GM18526 (cell line): ENCODE results near the gene ZCCHC8.

Experiments used
- POLR2A ChIP-seq: IDR thresholded peaks from 3 replicates; pipeline ENCODE4 v1.6.1; 2011; ENCODE audit not compliant: insufficient read length; ENCODE audit errors: extremely low read depth

The ZCCHC8 gene

GRCh38 chr12:122486805-122487426, 13.8 kb downstream of the ZCCHC8 start:
- no peak for TF ChIP-seq POLR2A

DNA sequence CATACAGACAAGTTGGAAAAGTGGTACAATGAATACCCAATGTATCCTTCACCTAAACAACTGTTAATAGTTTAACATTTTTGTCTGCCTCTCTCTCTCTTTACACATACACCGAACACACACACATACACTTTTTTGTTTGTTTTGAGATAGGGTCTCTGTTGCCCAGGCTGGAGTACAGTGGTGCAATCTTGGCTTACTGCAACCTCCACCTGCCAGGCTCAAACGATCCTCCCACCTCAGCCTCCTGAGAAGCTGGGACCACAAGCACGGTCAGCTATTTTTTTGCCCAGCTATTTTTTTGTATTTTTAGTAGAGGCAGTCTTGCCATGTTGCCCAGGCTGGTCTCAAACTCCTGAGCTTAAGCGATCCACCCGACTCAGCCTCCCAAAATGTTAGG, 16.8 kb downstream of the ZCCHC8 start:
- no peak for TF ChIP-seq POLR2A

GRCh38 chr12:122481861-122482260, 18.9 kb downstream of the ZCCHC8 start:
- no peak for TF ChIP-seq POLR2A

DNA sequence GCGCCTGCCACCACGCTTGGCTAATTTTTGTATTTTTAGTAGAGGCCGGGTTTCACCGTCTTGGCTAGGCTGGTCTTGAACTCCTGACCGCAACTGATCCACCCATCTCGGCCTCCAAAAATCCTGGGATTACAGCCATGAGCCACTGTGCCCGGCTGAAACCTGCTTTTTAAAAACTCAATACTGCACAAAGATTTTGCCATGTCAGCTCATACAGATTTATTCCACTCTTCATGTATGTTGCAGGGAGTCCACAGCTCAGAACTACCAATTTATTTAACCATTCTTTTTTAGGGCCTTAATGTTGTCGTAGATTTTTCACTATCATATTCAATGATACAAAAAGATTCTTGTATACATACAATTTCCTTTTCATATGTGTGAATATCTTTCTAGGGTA, 20.0 kb downstream of the ZCCHC8 start:
- no peak for TF ChIP-seq POLR2A

- TF ChIP-seq POLR2A, result no peak
These were observed 26.4 kb downstream of the ZCCHC8 start for GRCh38 chr12:122474324-122474716.

DNA sequence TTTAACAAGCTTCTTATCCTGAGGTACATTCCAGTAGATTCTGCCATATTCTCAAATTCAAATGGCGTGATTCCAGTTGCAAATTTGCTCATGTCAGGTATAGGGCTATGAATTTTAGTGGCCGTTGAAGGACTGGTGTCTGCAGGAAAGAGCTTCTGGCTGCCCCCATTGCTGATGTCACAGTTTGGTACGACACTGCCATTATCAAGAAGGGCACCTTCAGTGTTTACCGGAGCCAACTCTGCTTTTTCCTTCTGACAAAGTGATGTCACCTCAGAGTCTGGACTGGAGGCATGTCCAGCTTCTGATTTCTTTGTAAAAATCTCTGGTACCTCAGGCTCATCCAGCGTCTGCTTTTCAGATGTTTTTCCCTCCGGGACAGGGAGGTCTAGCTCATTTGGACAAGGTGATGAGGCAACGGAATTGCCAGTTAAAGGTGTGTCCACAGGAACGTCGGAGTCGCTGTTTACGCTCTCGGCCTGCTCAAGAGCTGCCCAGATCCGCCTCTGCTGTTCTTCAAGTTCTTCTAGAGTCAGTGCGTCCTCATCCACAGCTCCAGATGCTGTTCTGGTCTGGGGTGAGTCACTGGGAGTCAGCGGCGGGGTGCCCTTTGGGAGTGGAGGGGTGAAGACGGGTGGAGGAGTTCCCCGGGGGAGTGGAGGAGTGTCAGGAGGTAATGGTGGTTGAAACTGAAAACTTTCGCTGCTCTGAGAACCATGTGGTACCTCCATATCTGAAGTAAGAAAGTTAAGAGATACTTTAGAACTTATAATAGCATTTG, 27.0 kb downstream of the ZCCHC8 start:
- no peak for TF ChIP-seq POLR2A

- no peak for TF ChIP-seq POLR2A
These were observed 29.2 kb downstream of the ZCCHC8 start for GRCh38 chr12:122471324-122472226.

- no peak for TF ChIP-seq POLR2A
These were observed 32.7 kb downstream of the ZCCHC8 start for GRCh38 chr12:122467983-122468382.

- no peak for TF ChIP-seq POLR2A
These were observed 40.1 kb downstream of the ZCCHC8 start for GRCh38 chr12:122460641-122461040.

DNA sequence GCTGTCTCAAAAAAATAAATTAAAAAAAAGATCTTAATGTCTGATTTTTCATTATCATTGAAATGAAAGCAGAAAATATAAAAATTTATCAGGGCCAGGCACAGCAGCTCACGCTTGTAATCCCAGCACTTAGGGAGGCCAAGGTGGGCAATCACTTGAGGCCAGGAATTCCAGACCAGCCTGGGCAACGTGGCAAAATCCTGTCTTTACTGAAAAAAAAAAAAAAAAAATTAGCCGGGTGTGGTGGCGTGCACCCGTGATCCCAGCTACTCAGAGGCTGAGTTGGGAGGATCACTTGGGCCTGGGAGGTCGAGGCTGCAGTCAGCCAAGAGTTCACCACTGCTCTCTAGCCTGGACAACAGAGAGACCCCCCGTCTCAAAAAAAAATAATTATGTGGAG, 40.7 kb downstream of the ZCCHC8 start:
- TF ChIP-seq POLR2A, result no peak

GRCh38 chr12:122459211-122459610, 41.5 kb downstream of the ZCCHC8 start:
- no peak for TF ChIP-seq POLR2A

- TF ChIP-seq POLR2A, result no peak
These were observed 42.4 kb downstream of the ZCCHC8 start for GRCh38 chr12:122458105-122459035.

- TF ChIP-seq POLR2A, result no peak
These were observed 43.1 kb downstream of the ZCCHC8 start for GRCh38 chr12:122457627-122458026.

DNA sequence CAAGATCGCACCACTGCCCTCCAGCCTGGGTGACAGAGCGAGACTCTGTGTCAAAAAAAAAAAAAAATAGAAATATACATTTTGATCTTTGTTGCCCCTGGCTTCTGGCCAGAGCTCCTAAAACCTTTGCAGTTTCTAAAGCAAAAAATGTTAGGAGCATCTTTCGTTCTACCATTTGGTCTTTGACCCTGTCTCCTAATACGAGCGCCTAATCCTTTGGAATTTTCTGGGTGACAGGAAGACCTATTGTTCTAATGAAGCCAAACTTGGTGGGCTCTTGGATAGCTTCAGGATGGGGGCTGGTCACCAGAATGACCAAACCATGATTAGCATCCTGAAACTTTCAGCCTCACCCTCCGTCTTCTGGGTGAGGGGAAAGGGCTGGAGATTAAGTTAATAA, 46.0 kb downstream of the ZCCHC8 start:
- TF ChIP-seq POLR2A, result no peak

GRCh38 chr12:122454250-122454721, 46.4 kb downstream of the ZCCHC8 start:
- TF ChIP-seq POLR2A, result no peak
